ENCODE results near the gene CFAP69.
A peak's percentile ranks its signal among the peaks of the same experiment; 100 is the strongest.
"Not testable (repeated sequence)": the region's sequence is repeated elsewhere in the genome, so short reads cannot be mapped to it uniquely, and the experiment has no call there.

The CFAP69 gene

DNA sequence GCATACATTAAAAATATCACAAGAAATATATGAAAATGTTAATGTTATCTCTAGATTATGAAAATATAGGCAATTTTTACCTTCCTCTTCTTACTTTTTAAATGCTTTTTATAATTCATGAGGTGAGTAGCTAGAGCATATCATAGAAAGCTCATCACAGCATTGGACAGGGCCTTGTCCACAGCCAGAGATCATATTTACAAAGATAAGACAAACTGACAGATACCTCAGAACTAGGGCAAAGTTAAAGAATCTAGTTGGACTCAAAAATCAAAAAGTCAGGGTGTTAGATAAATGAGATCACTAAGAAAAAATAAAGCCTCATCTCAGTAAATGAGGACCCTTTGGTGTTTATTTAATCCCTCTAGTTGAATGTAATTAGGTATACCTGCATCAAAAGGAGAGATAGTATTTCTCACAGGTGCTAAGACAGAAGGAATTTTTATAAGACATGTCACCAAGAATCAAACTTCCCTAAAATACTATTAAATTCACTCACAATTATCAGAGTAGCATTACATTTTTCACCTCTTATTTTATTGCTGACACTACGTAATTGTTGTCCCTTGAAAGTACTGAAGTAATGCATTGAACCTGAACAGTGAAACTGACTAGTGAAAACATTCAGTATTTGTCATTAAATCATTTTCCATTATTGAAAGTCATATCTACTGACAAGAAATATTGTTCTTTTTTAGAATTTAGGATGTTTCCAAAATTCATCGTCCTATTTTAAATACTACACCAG, 25.6 kb downstream of the CFAP69 start:
- no peak for DNase-seq (ENCODE audit: low read depth)

DNA sequence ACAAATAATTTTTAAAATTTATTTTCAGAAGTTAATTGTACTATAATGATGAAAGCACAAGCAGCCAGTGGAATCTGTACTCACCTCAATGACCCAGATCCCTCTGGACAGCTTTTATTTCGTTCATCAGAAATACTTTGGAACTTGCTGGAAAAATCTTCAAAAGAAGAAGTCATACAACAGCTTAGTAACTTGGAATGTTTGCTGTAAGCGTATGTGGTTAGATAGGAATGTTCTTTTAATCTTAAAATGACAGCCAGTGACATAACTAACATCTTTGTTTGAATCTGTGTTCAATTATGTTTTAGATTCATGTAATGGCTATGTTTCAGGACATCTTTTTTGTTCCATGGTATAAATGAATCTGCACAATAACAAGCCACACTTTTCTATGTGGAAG, 26.8 kb downstream of the CFAP69 start:
- peak; percentile 59 for DNase-seq (ENCODE audit: low read depth)

DNA sequence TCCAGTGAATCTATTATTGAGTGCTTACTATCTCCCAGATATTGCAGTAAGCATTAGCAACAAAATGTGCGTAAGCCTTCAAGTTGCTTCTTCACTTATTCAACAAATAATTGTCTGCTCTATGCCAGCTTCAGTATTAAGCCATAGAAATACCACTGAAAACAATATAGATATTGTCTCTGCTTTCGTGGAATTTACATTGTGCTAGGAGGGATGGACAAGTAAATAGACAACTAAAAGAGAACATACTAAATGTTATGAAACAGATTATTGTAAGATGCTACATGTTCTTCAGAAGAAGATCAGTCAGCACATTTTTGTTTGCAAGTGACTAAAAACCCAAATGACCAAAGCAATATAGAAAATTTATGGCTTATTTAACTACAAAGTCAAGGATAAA, 27.3 kb downstream of the CFAP69 start:
- no peak for DNase-seq (ENCODE audit: low read depth)

DNA sequence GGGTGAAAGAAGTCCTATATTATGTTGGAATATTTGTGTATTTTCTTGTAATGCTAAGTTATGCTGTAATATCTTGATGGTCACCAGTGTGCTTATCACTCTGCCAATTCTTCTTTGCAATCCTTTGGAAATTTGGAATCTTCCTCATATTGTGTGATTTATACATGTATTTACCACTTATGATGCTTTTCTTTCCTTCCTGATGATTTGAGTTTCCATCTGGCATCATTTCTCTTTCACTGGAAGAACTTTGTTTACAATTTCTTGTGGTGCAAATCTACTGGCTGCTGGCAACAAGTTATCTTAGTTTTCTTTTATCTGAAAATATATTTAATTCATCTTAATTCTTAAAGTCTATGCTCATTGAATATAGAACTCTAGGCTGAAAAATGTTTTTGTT, 29.2 kb downstream of the CFAP69 start:
- DNase-seq (ENCODE audit: low read depth): no peak

DNA sequence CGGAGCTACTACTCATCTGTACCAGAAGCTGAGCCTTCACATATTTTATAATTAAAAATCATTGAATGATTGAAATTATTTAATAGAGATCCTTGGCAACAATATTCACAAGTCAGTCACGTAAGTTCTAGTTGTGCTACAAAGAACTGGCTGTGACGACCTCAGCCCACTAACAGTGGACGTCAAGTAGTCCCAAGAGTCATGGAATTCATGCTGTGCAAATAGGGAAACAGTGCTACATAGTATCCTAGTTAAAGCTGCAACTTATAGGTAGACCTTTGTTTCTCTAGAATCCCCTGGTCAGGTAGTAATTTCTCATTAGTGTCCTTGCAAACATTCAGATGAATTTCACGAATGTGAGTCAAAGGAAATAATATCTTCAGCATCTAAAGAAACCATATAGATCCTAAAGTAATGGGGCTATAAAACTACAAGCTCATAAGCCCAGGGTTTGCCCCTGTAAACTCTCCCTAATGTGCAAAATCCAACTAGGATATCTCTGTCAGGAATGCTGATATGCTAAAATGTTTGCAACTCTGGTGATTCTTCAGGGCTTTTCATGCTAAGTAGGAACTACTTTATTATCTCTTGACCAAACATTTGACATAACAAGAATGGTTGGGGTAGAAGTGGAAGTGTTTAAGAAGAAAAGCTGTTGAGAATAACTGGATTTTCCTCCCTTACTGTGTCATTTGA, 31.2 kb downstream of the CFAP69 start:
- no peak for DNase-seq (ENCODE audit: low read depth)

DNA sequence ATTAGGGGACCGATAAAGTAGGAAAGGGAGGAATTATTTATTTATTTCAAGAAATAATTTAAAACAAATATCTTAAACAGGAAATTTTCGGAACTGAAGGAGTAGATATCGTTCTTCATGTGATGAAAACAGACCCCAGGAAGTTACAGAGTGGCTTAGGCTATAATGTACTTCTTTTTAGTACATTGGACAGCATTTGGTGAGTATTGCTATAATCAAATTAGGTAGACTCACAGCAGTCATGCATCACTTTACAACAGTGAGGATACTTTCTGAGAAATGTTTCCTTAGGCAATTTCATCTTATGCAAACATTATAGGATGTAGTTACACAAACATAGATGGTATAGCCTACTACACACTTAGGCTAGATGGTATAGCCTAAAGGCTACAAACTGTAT, 43.2 kb downstream of the CFAP69 start:
- no peak for DNase-seq (ENCODE audit: low read depth)

DNA sequence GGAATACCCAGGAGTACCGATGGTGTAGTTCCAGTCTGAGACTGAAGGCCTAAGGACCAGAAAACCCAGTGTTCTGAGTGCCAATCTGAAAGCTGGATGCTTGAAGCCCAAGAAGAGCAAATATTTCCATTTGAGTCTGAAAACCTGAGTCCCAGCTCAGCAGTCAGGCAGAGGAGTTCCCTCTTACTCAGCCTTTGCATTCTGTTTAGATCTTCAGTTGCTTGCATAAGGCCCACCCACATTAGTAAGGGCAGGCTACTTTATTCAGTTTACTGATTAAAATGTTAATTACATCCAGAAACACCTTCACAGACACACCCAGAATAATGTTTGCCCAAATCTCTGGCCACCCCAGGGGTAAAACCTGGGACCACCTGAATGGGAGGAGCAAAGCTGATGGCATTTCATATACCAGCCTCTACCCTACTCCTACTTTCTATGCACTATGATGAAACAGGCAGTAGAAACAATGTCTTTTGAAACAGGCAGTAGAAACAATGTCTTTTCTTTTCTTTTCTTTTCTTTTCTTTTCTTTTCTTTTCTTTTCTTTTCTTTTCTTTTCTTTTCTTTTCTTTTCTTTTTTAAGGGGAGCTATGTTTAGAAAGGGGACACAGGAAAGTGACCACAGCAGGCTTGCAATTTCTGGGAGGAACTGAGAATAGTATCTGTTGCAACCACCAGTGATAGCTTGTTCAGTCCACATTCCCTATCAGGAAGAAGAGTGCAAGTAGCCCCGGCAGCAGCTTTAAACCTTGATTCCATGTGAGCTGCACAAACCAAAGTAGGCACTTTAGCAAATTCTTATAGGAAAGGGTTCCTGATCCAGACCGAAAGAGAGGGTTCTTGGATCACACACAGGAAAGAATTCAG, 45.5 kb downstream of the CFAP69 start:
- DNase-seq (ENCODE audit: low read depth): no peak

DNA sequence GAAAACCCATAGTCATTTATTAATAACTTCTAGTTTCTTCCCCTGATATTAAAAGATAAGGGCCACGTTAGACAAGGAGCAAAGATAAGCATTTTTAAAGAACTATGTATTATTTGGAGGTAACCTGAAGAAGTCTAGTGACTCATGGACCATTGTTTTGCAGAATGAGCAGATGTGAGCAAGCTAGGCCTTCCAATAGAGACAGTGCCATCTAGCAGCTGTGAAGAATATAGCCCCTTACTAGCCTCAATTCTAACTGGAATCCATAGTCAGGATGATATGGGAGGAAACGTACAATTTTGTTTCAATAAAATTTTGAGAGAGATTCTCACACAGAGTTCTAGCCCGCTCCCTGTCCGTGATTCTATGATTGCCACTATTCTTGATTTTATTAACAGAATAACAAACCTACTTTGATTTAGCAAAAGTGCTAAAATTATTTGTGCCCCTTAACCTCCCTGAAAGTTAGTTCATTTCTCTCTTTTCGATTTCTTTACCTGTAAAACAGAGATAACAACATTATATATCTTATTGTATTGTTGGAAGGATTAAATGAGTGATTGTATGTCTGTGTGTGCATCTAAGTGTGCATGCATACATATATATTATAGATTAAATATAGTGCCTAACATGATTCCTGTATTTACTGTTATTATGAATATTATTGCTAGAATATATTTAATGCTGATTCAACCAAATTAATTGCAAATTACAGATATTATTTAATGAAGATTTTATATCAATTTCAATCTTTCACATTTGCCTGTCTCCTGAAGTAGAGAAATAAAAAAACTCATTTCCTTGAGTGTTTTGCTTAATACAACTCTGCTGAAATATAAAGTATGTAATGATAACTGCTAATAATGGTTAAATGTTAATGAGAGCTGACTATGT, 53.4 kb downstream of the CFAP69 start:
- DNase-seq (ENCODE audit: low read depth): peak; percentile 51

DNA sequence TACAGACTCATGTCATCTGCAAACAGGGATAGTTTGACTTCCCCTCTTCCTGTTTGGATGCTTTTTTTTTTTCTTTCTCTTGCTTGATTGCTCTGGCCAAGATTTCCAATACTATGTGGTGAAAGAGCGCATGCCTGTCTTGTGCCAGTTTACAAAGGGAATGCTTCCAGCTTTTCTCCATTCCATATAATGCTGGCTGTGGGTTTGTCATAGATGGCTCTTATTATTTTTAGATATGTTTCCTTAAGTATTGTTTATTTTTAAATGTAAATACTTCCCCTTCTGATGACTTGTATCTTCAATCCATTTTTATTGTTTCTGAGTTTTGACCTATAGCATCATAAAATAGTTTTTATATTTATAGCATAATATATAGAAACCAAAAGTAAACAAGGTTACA, 58.3 kb downstream of the CFAP69 start:
- DNase-seq (ENCODE audit: low read depth): no peak

DNA sequence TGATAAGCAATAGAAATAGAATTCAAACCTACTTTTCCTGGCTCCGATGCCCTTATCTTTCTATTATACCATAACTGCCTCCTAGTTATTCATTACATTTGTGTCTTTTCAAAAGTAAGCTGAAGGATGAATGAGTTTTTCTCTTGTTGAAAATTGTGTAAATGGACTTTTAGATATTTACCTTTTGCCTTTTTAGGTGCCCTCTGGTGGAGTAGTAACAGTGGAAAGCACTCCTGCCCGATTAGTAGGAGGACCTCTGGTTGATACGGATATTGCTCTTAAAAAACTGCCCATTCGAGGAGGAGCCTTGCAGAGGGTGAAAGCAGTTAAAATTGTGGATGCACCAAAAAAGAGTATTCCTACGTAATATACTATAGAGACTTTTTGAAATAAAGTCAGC, 64.9 kb downstream of the CFAP69 start:
- no peak for DNase-seq (ENCODE audit: low read depth)

DNA sequence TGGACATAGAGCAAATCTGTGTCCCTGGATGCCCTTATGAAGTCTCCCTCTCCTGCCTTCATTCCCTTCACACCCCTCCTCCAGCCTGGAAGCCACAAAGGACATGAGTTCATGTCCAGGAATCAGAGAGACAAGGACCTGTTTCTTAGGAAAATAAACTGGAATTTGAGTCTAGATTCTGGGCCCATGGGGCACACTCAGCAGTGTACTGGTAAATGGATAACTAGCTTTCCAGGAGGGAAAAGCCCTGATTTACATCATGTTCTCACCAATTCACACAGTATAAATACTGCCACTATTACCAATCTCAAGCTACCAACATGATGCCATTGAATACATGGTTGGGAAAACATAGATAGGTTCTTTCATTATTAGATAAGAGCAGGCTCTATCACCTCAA, 66.2 kb downstream of the CFAP69 start:
- DNase-seq (ENCODE audit: low read depth): no peak

DNA sequence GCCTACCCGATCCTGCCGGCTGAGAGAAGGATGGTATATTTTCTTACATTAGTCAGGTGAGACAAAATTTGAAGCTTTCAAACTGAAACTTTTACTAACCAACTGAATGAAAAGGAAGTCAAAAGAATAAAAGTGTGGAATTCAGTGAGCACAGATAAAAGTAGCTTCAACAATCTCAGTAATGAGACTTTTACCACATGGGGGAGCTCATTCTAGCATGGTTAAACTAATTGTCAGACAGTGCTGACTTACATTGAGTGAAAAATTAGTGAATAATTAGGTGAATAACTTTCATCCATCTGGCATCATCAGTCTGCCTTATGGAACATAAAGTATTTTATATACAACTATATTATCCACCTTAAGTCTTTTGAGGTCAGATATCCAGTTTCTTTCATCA, 67.8 kb downstream of the CFAP69 start:
- no peak for DNase-seq (ENCODE audit: low read depth)

DNA sequence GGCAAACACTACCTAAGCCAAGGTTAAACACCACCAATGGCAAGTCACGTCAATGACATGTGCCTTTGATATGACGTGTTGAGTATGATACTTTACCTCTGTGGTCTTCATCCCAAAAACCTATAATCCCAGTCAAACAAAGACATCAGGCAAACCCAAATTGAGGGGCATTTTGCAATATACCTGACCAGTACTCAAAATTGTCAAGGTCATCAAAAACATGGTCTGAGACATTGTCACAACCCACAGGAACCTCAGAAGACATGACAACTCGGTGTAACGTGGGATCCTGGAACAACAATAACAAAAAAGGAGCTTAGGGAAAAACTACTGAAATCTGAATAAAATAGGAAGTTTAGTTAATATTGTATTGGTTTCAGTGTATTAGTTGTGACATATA, 68.9 kb downstream of the CFAP69 start:
- DNase-seq (ENCODE audit: low read depth): no peak

DNA sequence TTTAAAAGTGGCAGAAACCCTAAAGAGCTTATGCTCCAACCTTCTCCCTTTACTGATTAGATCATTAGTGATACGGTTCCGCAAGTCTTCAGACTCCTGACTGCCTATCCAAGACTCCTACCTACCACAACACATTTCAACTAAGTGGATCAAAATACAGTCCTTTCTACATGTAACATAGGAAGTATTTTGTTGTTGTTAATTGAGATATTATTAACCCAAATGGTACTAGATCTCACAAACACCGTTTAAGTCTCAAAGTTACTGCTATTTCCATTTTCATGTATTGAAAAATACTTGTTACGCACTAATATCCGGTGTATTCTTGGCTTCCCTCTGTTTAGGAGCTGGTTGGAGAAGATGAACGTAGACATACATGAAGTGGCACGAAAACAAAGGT, 75.0 kb downstream of the CFAP69 start:
- DNase-seq (ENCODE audit: low read depth): no peak

DNA sequence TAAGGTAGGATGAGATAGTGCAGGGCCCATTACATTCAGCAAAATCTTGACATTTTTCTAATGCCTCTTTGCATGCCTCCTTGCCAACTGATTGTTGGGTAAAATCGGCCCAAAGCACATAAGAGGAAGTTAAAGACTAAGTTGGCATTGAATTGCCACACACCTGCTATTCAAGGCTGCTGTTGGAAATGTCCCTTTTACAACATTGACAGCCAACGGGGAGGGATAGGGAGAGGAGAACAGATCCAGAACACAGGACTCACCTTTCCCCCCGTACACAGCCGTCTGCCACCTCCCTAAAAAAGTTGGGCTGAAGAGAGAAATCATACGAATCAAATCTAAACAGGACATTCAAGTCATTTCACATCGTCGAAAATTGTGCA, 75.4 kb downstream of the CFAP69 start:
- DNase-seq (ENCODE audit: low read depth): no peak

DNA sequence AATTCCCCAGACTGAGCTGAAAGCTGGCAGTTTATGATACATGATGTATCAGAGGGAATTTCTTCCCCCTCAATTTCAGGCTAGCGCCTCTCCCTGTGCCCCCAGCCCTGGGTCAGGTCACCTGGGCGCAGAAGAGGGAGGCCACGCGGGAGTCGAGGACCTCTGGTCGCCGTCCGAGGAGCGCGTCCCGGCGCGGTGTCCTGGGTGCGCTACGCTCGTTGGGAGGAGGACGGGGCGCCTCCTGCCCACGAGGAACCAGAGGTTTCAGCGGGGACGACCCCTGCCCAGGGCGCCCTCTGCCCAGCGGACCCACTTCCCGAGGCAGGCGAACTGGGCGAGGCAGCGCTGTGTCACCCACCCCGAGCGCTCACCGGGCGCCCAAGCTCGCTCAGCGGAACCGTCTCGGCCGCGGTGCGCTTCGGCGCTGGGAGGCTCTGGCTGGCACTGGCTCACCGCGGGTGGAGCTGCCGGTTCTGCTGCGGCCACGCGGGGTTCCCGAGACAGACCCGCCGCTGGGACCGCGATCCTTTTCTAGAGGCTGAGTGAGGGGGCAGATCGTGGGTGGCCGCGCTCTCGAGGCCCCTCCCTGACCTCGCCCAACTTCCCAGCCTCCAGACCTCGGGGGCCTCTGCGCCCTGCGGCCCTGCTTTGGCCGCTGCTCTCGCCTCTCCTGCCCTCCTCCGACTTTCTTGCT, 76.0 kb downstream of the CFAP69 start, which contains the start of gene FAM237B:
FAM237B (minus strand) TSS at position 504 of the 694 bp plus-strand sequence. CDS start 1,556 bp downstream, outside the sequence.
- DNase-seq (ENCODE audit: low read depth): no peak

DNA sequence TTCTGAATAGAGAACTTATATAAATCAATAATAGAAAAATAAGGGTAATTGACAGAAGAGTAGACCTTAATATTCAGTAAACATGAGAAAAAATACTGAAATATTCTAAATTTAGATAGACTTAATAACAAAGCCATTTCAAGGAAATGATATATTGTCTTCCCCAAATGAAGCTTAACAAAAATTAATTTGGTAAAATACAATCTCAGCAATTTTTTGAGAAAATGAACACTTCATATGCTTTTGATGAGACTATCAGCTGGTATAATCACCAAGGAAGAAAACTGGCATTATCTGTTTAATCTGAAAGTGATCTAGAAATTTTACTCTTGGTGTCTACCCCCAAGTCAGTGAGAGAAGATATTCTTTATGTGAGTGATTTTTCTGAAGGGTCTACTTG, 77.9 kb downstream of the CFAP69 start:
- no peak for DNase-seq (ENCODE audit: low read depth)

DNA sequence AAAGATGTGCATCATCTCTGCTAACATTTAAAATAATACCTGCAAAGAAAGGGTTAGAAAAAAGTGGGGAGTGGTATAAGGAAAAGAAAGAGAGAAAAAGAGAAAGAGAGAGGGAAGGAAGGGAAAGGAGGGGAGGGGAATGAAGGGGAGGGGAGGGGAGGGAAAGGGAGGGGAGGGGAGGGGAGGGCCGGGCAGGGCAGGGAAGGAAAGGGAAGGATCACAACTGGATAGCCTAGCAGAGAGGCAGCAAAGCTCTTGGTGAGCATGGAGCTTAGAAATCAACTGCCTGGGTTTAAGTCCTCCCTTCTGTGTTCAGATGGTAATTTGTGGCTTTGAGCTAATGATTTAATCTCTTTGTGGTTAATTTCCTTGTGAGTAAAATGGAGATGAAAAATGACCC, 81.5 kb downstream of the CFAP69 start:
- no peak for DNase-seq (ENCODE audit: low read depth)

DNA sequence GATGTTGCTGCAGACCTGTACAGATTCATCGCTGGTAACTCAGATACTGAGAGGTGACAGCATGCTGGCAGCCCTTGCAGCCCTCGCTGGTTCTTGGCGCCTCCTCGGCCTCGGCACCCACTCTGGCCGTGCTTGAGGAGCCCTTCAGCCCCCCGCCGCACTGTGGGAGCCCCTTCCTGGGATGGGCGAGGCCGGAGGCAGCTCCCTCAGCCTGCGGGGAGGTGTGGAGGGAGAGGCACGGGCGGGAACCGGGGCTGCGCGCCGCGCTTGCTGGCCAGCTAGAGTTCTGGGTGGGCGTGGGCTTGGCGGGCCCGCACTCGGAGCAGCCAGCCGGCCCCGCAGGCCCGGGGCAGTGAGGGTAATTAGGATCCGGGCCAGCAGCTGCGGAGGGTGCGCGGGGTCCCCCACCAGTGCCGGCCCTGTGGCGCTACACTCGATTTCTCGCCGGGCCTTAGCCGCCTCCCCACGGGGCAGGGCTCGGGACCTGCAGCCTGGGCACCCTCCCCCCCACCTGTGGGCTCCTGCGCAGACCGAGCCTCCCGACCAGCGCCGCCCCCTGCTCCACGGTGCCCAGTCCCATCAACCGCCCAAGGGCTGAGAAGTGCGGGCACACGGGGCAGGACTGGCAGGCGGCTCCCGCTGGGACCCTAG, 89.3 kb downstream of the CFAP69 start:
- no peak for DNase-seq (ENCODE audit: low read depth)

DNA sequence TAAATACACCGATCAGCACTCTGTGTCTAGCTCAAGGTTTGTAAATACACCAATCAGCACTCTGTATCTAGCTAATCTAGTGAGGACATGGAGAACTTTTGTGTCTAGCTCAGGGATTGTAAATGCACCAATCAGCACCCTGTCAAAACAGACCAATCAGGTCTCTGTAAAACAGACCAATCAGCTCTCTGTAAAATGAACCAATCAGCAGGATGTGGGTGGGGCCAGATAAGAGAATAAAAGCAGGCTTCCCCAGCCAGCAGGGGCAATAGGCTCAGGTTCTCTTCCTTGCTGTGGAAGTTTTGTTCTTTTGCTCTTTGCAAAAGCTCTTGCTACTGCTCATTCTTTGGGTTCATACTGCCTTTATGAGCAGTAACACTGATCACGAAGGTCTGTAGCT, 90.0 kb downstream of the CFAP69 start:
- not testable (repeated sequence) for DNase-seq (ENCODE audit: low read depth)

DNA sequence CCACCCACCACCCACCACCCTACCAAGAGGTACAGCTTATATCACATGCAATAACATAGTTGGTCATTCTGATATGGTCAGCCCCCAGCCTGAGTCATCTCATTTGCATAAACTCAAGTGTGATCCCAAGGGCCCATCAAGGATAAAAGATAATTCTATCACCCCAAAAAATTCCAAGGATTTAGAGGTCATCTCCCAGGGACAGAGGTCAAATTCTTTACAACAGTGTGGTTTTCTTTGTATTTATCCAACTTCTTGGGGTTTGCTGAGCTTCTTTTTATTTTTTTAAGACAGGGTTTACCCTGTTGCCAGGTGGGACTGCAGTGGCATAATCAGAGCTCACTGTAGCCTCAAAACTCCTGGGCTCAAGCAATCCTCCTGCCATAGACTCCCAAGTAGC, 92.1 kb downstream of the CFAP69 start:
- no peak for DNase-seq (ENCODE audit: low read depth)

Measured in non-pigmented ciliary epithelial cell (primary cell).